Inflammatory macrophage treated with lipopolysaccharide for 1 hour (primary cell): ENCODE measurements around the gene BEAN1.

Experiments
- DNase-seq, 2 donors: peaks; one replicate each; pipeline ENCODE4 v3.0.0-alpha.2; 2020 to 2022

BEAN1 gene

GRCh38 chr16:66421891-66422290, 5.2 kb upstream of the BEAN1 start:
- DNase-seq = no peak

GRCh38 chr16:66422366-66422765, 4.7 kb upstream of the BEAN1 start:
- no peak for DNase-seq

DNA sequence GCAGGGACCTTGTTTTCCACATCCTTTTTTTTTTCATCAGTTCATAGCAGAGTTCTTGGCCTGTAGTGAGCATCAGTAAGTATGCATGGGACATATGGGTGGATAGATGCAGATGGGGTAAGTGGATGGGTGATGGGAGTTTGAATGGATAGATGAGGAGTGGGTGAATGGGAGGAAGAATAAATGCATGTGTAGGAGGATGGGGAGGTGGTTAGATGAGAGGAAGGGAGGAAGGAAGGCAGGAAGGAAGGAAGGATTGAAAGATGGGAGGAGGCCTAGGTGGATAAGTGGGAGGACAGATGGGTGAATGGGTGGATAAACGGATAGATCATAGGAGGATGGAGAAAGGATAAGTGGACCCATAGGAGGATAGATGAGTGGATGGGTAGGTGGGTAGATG, 3.9 kb upstream of the BEAN1 start:
- no peak for DNase-seq

- DNase-seq = no peak
These were observed 1.4 kb upstream of the BEAN1 start for GRCh38 chr16:66425651-66426050.

- no peak for DNase-seq
These were observed 721 bp upstream of the BEAN1 start for GRCh38 chr16:66426112-66427035.

GRCh38 chr16:66427871-66428681, 981 bp downstream of the BEAN1 start:
- peak; percentile 37 to 43 for DNase-seq

DNA sequence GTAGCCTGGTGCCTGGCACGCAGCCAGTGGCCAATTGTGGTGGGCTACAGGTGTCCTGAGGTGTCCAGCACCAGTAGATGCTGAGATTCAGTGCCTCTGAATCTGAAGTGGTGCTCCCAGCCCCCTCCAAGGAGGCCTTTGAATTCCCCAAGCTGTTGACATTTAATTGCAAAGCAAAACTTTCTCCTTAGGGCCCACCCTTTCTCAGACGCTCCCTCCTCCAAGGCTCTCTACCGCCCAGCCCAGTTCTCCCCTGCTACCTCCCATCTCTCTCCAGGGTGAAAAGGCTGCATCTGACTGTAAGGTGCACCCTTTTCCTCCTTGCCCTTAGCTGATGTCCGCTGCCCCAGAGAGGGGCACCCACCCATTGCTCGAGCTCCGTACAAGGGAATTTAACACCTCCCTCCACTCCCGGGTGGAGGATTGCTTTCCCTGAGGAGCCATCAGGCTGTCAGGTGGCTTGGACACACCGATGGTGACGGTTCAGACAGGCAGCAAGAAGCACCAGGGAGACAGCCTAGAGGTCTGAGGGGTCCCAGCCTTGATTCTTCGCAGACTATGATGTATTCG, 1.7 kb downstream of the BEAN1 start:
- DNase-seq = no peak

DNA sequence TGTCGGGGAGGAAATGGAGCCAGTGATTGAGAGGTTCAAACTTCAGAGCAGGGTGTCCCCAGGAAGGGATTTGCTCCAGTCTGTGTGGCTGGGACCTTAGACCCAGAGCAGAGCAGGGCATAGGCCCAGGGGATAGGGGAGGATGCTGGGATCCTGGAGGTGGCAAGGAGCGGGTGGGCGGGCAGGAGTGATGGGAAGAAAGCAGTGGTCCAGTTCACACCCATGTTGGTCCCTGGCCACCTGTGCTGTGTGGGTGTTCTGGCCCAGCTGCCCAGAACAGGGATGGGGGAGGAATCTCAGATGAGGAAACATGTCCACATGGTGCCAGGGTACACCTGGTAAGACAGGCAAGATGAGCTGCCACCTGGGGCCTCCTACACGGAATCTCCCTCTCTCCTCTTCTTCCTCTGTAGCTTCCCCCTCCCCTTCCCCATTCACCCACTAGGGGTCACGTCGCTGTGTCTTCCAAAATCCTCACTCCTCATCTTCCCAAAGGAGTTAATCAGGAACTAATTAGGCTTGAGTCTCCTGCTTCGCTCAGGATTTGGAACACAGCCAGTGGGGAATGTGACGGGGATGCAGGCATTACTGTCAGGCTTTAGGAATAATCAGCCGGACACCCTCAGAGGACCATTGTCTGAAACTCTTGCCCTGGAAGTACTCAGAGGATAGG, 2.3 kb downstream of the BEAN1 start:
- no peak for DNase-seq

DNA sequence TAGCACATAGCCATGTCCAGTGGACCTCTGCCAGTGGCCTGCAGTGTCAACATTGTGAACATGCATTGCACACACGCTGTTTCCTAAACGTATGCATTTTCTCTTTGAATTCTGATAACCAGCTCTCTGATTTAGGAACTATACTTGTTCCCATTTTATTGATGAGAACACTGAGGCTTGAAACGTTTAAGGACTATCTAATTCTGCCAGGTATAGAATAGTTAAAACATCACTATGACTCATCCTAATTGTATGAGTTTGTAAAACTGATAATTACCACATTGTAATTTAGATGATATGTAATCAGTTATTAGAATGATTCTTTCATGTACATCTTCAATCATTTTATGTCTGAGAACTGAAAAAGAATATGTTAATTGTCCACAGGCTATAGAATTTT, 3.1 kb downstream of the BEAN1 start:
- no peak for DNase-seq

- DNase-seq = no peak
These were observed 4.7 kb downstream of the BEAN1 start for GRCh38 chr16:66431760-66432159.

GRCh38 chr16:66432429-66432828, 5.3 kb downstream of the BEAN1 start:
- DNase-seq = no peak

DNA sequence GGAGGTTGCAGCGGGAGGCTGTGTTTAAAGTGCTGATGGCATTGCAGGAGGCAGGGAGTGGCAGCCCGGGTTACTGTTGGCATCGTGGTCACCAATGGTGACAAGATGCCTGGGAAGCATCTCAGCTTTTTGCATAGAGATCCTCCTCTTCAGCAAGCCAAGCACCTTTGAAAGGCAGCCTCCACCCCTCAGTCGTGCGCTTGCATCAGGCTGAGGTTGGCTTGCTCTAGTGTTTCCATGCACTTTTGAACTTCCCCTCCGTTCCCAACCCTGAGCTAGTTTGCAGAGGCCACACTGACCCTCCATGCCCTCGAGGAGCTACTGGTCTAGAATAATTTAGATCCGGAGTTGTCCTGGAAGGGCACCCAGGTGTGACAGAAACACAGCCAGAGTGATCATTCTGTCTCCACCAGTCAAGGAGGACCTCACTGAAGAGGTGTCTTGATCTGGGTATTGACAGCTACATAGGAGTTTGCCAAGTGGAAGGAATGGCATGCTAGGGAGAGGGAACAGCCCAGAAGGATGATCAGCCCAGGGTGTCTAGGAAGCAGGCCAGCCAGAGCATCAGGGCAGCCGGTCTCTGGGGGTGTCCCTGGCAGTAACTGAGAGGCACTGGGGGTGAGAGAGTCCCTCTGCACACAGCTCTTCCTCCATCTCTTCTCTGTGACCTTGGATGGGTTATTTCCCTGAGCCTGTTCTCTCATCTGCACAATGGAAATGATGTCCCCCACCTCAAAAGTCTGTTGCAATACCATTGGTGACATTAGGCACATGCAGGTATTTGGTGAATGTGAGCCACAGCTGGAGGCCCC, 7.7 kb downstream of the BEAN1 start:
- no peak for DNase-seq

DNA sequence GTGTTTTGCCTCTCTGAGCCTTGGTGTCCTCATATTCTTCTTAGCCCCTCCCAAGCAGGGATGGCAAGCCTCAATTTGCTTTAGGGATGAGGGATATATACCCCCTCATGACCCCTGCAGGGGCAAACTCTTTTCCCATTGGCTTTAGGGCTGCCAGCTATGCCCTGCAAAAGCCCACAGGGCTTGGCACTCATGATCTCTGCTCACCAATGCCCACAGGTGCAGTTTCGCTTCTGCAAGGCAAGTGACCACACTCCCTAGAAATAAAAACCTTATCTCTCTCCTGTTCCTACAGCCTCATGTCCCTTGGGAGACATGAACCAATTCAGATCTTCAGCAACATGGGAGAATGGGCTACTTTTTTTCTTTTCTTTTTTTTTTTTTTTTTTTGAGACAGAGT, 8.8 kb downstream of the BEAN1 start:
- no peak for DNase-seq

DNA sequence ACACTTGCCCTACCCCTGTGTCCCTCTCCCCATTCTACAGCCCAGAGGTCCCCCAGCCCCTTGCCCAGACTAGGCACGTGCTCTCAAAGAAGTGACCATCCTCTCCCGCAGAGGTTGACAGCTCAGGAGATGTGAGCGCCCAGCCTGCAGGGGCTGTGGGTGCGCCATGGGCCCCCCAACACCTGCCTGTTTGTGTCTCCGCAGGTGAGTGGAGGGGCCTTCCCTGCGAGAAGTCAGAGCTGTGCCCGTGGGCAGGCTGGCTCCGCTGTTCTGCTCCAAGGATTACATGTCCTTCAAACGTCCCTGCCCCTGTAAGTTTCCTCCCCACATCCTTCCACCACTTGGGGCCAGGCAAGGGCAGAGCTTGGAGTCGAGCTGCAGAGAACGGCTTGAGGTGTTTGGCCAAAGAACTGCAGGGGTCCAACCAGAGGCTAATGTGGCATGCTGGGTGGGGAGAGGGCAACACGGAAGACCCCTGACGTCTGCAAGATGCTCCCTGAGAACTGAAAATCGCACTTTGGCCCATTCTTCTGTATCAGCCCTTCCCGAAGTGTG, 10.4 kb downstream of the BEAN1 start:
- no peak for DNase-seq

- DNase-seq = no peak
These were observed 11.4 kb downstream of the BEAN1 start for GRCh38 chr16:66438536-66438935.

DNA sequence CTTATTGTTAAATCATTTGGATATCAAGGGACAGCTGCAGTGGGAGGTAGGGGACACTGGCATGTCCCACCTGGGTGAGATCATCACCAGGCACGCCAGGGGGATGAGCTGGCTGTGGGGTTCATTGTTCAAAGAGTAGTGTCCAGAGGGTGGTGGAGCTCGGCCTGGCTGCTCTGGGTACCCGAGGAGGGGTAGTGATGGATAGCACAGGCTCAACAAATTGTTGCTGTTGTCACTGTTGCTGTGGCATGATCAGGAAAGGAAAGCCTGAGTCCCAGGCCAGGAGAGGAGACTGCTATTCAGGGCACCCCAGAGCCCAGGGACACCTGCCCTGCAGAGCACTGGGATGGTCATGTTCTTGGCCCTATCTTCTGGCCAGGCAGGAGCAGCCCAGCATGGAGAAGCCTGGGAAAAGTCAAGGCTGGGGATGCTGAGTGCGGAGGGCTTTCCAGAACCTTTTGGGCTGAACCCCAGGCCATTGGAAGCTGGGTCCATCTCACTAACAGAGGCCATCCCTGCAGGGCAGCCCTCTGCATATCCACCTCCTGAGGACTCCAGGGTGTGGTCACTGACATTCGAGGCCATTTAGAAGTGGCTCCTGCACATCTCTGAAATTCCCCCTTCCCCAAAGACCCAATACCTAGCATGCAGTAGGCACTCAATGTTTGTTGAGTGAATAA, 12.1 kb downstream of the BEAN1 start:
- DNase-seq = no peak

- DNase-seq = no peak
These were observed 13.2 kb downstream of the BEAN1 start for GRCh38 chr16:66440271-66440802.

DNA sequence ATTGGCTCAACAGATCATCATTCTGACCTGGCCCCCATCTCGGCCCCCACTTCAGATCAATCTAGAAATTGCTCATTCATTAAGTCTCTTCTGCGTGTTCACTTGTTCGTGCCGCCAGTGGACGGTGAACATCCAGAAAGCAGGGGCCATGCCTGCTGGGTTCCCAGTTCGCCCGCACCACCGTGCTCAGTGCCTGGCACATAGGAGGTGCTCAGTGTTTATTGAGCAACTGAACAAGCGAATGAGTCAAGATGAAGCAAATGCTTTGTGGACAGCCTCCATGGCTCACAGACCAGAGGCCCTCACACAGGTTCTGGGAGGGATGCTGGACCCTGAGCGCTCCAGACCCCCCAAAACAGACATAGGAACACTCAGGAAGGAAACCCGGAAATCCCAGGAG, 13.9 kb downstream of the BEAN1 start:
- DNase-seq = no peak

- DNase-seq = no peak
These were observed 14.7 kb downstream of the BEAN1 start for GRCh38 chr16:66441586-66442375.
